Muscle layer of colon (tissue), 2 donors: ENCODE results near the gene SOCS7.

Experiments used
- H3K27ac ChIP-seq: one replicate; pipeline ENCODE4 v1.7.0; 2013; ENCODE audit warnings: low read depth, mild to moderate bottlenecking, low read length, moderate library complexity
- H3K27me3 ChIP-seq, 2 donors: one replicate each; pipeline ENCODE4 v1.7.0; 2013; ENCODE audit warnings: low read length in 2 of 2, mild to moderate bottlenecking in 2 of 2; ENCODE audit not compliant: insufficient read depth in 2 of 2, control insufficient read depth in 1 of 2
- H3K36me3 ChIP-seq: one replicate; pipeline ENCODE4 v1.7.0; 2013; ENCODE audit warnings: mild to moderate bottlenecking, low read length; ENCODE audit not compliant: insufficient read depth
- H3K4me1 ChIP-seq: one replicate; pipeline ENCODE4 v1.7.0; 2013; ENCODE audit warnings: mild to moderate bottlenecking, low read length; ENCODE audit not compliant: insufficient read depth
- H3K4me3 ChIP-seq, 2 donors: one replicate each; pipeline ENCODE4 v1.7.0; 2013; ENCODE audit warnings: low read length in 2 of 2, low read depth in 1 of 2, mild to moderate bottlenecking in 1 of 2, moderate library complexity in 1 of 2
- H3K9ac ChIP-seq: one replicate; pipeline ENCODE4 v1.7.0; 2013; ENCODE audit warnings: low read length
- H3K9me3 ChIP-seq: one replicate; pipeline ENCODE4 v1.7.0; 2013; ENCODE audit warnings: mild to moderate bottlenecking, low read length
- donor health status: abdominal sarcoma.
- donor health status: Adenocarcinoma of cecum.

The SOCS7 gene

GRCh38 chr17:38351412-38352222 is at the start of gene SOCS7:
SOCS7 (plus strand) TSS chr17:38351844; CDS start chr17:38352053, 209 bp downstream.
- H3K36me3 ChIP-seq: no peaks in the 10 kb centered on the region
- H3K27me3 ChIP-seq: no peaks in the 10 kb centered on the region
- H3K27ac ChIP-seq: peak within 1 kb of the TSS; percentile 75
- H3K9me3 ChIP-seq: no peaks in the 10 kb centered on the region
- no peak within 1 kb of the TSS for H3K9ac ChIP-seq
- peaks cover 32% of the 10 kb centered on the region for H3K4me1 ChIP-seq
- H3K4me3 ChIP-seq: peak within 1 kb of the TSS; percentile 75 to 82

GRCh38 chr17:38315497-38315896 is 36.1 kb upstream of the SOCS7 start:
- peaks cover 8% of the 10 kb centered on the region for H3K36me3 ChIP-seq
- H3K27ac ChIP-seq: no peak overlapping the region
- H3K9me3 ChIP-seq: no peaks in the 10 kb centered on the region
- H3K27me3 ChIP-seq: no peaks in the 10 kb centered on the region
- no peak overlapping the region for H3K9ac ChIP-seq
- H3K4me1 ChIP-seq: no peaks in the 10 kb centered on the region
- no peak overlapping the region for H3K4me3 ChIP-seq

GRCh38 chr17:38317081-38317480 is 34.6 kb upstream of the SOCS7 start:
- H3K36me3 ChIP-seq: peaks cover 17% of the 10 kb centered on the region
- no peaks in the 10 kb centered on the region for H3K9me3 ChIP-seq
- H3K9ac ChIP-seq: no peak overlapping the region
- H3K4me1 ChIP-seq: no peaks in the 10 kb centered on the region
- no peaks in the 10 kb centered on the region for H3K27me3 ChIP-seq
- no peak overlapping the region for H3K4me3 ChIP-seq
- no peak overlapping the region for H3K27ac ChIP-seq

- peaks cover 22% of the 10 kb centered on the region for H3K36me3 ChIP-seq
- no peak overlapping the region for H3K27ac ChIP-seq
- no peaks in the 10 kb centered on the region for H3K9me3 ChIP-seq
- no peaks in the 10 kb centered on the region for H3K4me1 ChIP-seq
- H3K4me3 ChIP-seq: no peak overlapping the region
- no peaks in the 10 kb centered on the region for H3K27me3 ChIP-seq
- no peak overlapping the region for H3K9ac ChIP-seq
Observed at GRCh38 chr17:38320482-38320881, 31.2 kb upstream of the SOCS7 start.

- H3K9me3 ChIP-seq: no peaks in the 10 kb centered on the region
- H3K4me1 ChIP-seq: no peaks in the 10 kb centered on the region
- H3K27ac ChIP-seq: no peak overlapping the region
- no peak overlapping the region for H3K9ac ChIP-seq
- H3K36me3 ChIP-seq: peaks cover 16% of the 10 kb centered on the region
- no peaks in the 10 kb centered on the region for H3K27me3 ChIP-seq
- H3K4me3 ChIP-seq: no peak overlapping the region
Observed at GRCh38 chr17:38322156-38322779, 29.4 kb upstream of the SOCS7 start.

- H3K4me3 ChIP-seq: no peak overlapping the region
- H3K27me3 ChIP-seq: no peaks in the 10 kb centered on the region
- H3K9me3 ChIP-seq: no peaks in the 10 kb centered on the region
- H3K9ac ChIP-seq: no peak overlapping the region
- H3K27ac ChIP-seq: no peak overlapping the region
- H3K36me3 ChIP-seq: peaks cover 16% of the 10 kb centered on the region
- H3K4me1 ChIP-seq: no peaks in the 10 kb centered on the region
Observed at GRCh38 chr17:38322897-38323296, 28.7 kb upstream of the SOCS7 start.

- Histone ChIP-seq H3K36me3 (peaks cover 16% of the 10 kb centered on the region), H3K27ac (no peak overlapping the region), H3K9ac (no peak overlapping the region), H3K4me3 (no peak overlapping the region), H3K9me3 (no peaks in the 10 kb centered on the region), H3K27me3 (no peaks in the 10 kb centered on the region), H3K4me1 (no peaks in the 10 kb centered on the region)
Observed at GRCh38 chr17:38324141-38324697, 27.4 kb upstream of the SOCS7 start.

GRCh38 chr17:38324772-38325171 is 26.9 kb upstream of the SOCS7 start:
- H3K9me3 ChIP-seq: no peaks in the 10 kb centered on the region
- H3K27ac ChIP-seq: no peak overlapping the region
- H3K4me1 ChIP-seq: no peaks in the 10 kb centered on the region
- H3K4me3 ChIP-seq: no peak overlapping the region
- H3K36me3 ChIP-seq: peaks cover 16% of the 10 kb centered on the region
- no peak overlapping the region for H3K9ac ChIP-seq
- H3K27me3 ChIP-seq: no peaks in the 10 kb centered on the region

- peaks cover 0 to 4% of the 10 kb centered on the region in 2 donors for H3K27me3 ChIP-seq
- no peak overlapping the region for H3K4me3 ChIP-seq
- H3K9me3 ChIP-seq: no peaks in the 10 kb centered on the region
- no peak overlapping the region for H3K9ac ChIP-seq
- no peak overlapping the region for H3K27ac ChIP-seq
- H3K36me3 ChIP-seq: peaks cover 16% of the 10 kb centered on the region
- H3K4me1 ChIP-seq: no peaks in the 10 kb centered on the region
Observed at GRCh38 chr17:38325221-38325851, 26.3 kb upstream of the SOCS7 start.

- Histone ChIP-seq H3K27me3 (peaks cover 0 to 18% of the 10 kb centered on the region in 2 donors), H3K4me3 (no peak overlapping the region), H3K27ac (peak overlapping the region; percentile 29), H3K9ac (no peak overlapping the region), H3K9me3 (no peaks in the 10 kb centered on the region), H3K4me1 (no peaks in the 10 kb centered on the region), H3K36me3 (peaks cover 6% of the 10 kb centered on the region)
Observed at GRCh38 chr17:38326996-38327792, 24.4 kb upstream of the SOCS7 start.

GRCh38 chr17:38327936-38328335 is 23.7 kb upstream of the SOCS7 start:
- H3K4me1 ChIP-seq: no peaks in the 10 kb centered on the region

More at GRCh38 chr17:38327936-38328335, 23.7 kb upstream of the SOCS7 start:
- Histone ChIP-seq H3K9ac (no peak overlapping the region), H3K4me3 (no peak overlapping the region), H3K27ac (no peak overlapping the region), H3K36me3 (no peaks in the 10 kb centered on the region), H3K27me3 (peaks cover 0 to 18% of the 10 kb centered on the region in 2 donors), H3K9me3 (no peaks in the 10 kb centered on the region)
